Panc1 (cell line): Measurements from ENCODE around the gene KCNT1. TPM values are rescaled to one million over a fixed set of nuclear protein-coding genes. Genes with fewer than 3 reads are reported as not detected.

Source experiments
- ATAC-seq: fragments of 200-7000 bp; cut with Tn5 transposase; 2 replicates; pipeline ENCODE4 v1.9.1; 2020; ENCODE audit warnings: mild to moderate bottlenecking, moderate library complexity
- BruUV-seq: library from RNA; stranded (reverse); fragments of 400-500 nt; replicated peaks from 2 replicates; lab custom pipeline; 2021; lab: Mats Ljungman, UMichigan
- CTCF ChIA-PET: fragments of 300-600 bp; sonication (Branson Sonifier 250); formaldehyde crosslinking; loops from one replicate; lab custom pipeline; 2022; ENCODE audit warnings: antibody characterized with exemption; lab: Charles Lee
- POLR2A ChIA-PET: fragments of 300-600 bp; sonication (Branson Sonifier 250); formaldehyde crosslinking; loops from one replicate; lab custom pipeline; 2022; ENCODE audit warnings: antibody characterized with exemption; lab: Charles Lee
- DNase-seq: peaks from one replicate; pipeline ENCODE4 v3.0.0-alpha.2; 2010; ENCODE audit warnings: low read depth, low spot score
- H3K27ac ChIP-seq: 2 replicates; pipeline ENCODE4 v1.5.1; 2011; ENCODE audit warnings: mild to moderate bottlenecking, low read length, inconsistent platforms
- H3K27me3 ChIP-seq: fragments of 200-500 bp; sonication (Bioruptor generic); 2 replicates; pipeline ENCODE4 v1.6.0; 2014; ENCODE audit warnings: low read length, inconsistent platforms; ENCODE audit not compliant: control insufficient read depth, insufficient read depth
- H3K36me3 ChIP-seq: fragments of 200-500 bp; sonication (Bioruptor generic); 2 replicates; pipeline ENCODE4 v1.5.1; 2014; ENCODE audit warnings: inconsistent platforms, mild to moderate bottlenecking, low read length, moderate library complexity; ENCODE audit not compliant: control insufficient read depth, insufficient read depth
- H3K4me1 ChIP-seq: 2 replicates; pipeline ENCODE4 v1.5.1; 2011; ENCODE audit warnings: inconsistent platforms, mild to moderate bottlenecking, low read length, moderate library complexity; ENCODE audit not compliant: control insufficient read depth, insufficient read depth
- H3K4me3 ChIP-seq, 2 experiments: 2 replicates each; pipeline ENCODE4 v1.5.1; 2011 to 2012; ENCODE audit warnings: low read depth in 2 of 2, low read length in 2 of 2, mild to moderate bottlenecking in 2 of 2, inconsistent platforms in 1 of 2, moderate library complexity in 1 of 2
- H3K9me3 ChIP-seq: fragments of 200-500 bp; sonication (Bioruptor generic); 2 replicates; pipeline ENCODE4 v1.5.1; 2014; ENCODE audit warnings: low read depth, mild to moderate bottlenecking, inconsistent platforms, low read length, moderate library complexity; ENCODE audit not compliant: control insufficient read depth, insufficient read depth
- CTCF ChIP-seq: fragments of 450-650 bp; IDR thresholded peaks from 2 replicates; pipeline ENCODE4 v1.5.1; 2017; ENCODE audit warnings: mild to moderate bottlenecking
- POLR2AphosphoS5 ChIP-seq: IDR thresholded peaks from 2 replicates; pipeline ENCODE4 v1.6.1; 2012; ENCODE audit warnings: mild to moderate bottlenecking, low read depth, low read length, moderate library complexity
- REST ChIP-seq, 2 experiments: IDR thresholded peaks; 2 replicates each; pipeline ENCODE4 v1.6.1; 2011 to 2012; ENCODE audit warnings: low read depth in 2 of 2, control low read depth in 1 of 2, low read length in 1 of 2, mild to moderate bottlenecking in 1 of 2, moderate library complexity in 1 of 2; ENCODE audit not compliant: insufficient read depth in 1 of 2
- SIN3A ChIP-seq: IDR thresholded peaks from 2 replicates; pipeline ENCODE4 v1.6.1; 2012; ENCODE audit warnings: low read depth, mild to moderate bottlenecking, low read length, moderate library complexity, borderline replicate concordance; ENCODE audit not compliant: insufficient read depth
- TCF7L2 ChIP-seq: IDR thresholded peaks from 2 replicates; pipeline ENCODE4 v1.6.1; 2011; ENCODE audit warnings: mild to moderate bottlenecking, low read depth, low read length, inconsistent platforms
- in situ Hi-C: cut with HindIII; loops from 2 replicates; pipeline ENCODE4 v1.10.0; 2016; ENCODE audit warnings: low sequenced_read_pairs, low pct_unique_long_range_greater_than_20kb
- intact Hi-C: fragments of 100-400 bp; cut with micrococcal nuclease; formaldehyde crosslinking; loops from one replicate; pipeline ENCODE4 v1.10.0; 2022; ENCODE audit not compliant: unreplicated experiment
- total RNA-seq: library from RNA; stranded (reverse); gene quantifications from one replicate; pipeline ENCODE4 v1.2.1, GENCODE V29; 2021; ENCODE audit not compliant: unreplicated experiment

KCNT1 gene
- total RNA-seq, 1 experiment from 2014 or later: not detected

GRCh38 chr9:135811801-135812200 is 109.8 kb downstream of the KCNT1 start:
- POLR2A ChIA-PET: no interaction called here
- DNase-seq (no peak), ATAC-seq (no peak)
- H3K9me3 ChIP-seq: no peaks in the 10 kb centered on the region
- no peak overlapping the region for H3K4me3 ChIP-seq
- in situ Hi-C loops (no loop called here), intact Hi-C loops (no loop called here)
- TF ChIP-seq POLR2AphosphoS5 (no peak), REST (IDR thresholded peaks at IDR 0.05; ENCODE audit: insufficient read depth in 1 of 2, low read depth in 2 of 2, low read length in 1 of 2) (no peak), TCF7L2 (no peak), SIN3A (no peak), CTCF (no peak)
- BruUV-seq: no TSS peak
- no peaks in the 10 kb centered on the region for H3K27me3 ChIP-seq
- no peak overlapping the region for H3K27ac ChIP-seq
- CTCF ChIA-PET: no interaction called here
- no peaks in the 10 kb centered on the region for H3K4me1 ChIP-seq
- H3K36me3 ChIP-seq: no peaks in the 10 kb centered on the region

- DNase-seq (no peak), ATAC-seq (no peak)
- TF ChIP-seq REST (IDR thresholded peaks at IDR 0.05; ENCODE audit: insufficient read depth in 1 of 2, low read depth in 2 of 2, low read length in 1 of 2): no peak
- no peak for TF ChIP-seq TCF7L2
- TF ChIP-seq CTCF: no peak
- TF ChIP-seq SIN3A: no peak
- no peak for TF ChIP-seq POLR2AphosphoS5
- Histone ChIP-seq H3K36me3 (no peaks in the 10 kb centered on the region), H3K27ac (no peak overlapping the region), H3K4me1 (no peaks in the 10 kb centered on the region), H3K9me3 (no peaks in the 10 kb centered on the region), H3K4me3 (no peak overlapping the region), H3K27me3 (no peaks in the 10 kb centered on the region)
- CTCF ChIA-PET: no interaction called here
- intact Hi-C loops: no loop called here
- in situ Hi-C loops: no loop called here
- POLR2A ChIA-PET: no interaction called here
- no TSS peak for BruUV-seq
These were observed 111.0 kb downstream of the KCNT1 start for GRCh38 chr9:135812961-135813360.
